ENCODE data around the gene SYT12. TPM values are rescaled to one million over a fixed set of nuclear protein-coding genes. Genes with fewer than 3 reads are reported as not detected.

Gene SYT12
- total and polyA plus RNA-seq, 2 of the 8 experiments (the other 6 are each of a cell fraction or from before 2014, with no cell fraction given), result 1.4 to 3.3 TPM

- no peaks in the 10 kb centered on the region for H3K9me3 ChIP-seq (ENCODE audit: insufficient read depth in 2 of 2, low read depth in 1 of 2, low read length in 1 of 2)
- H3K23ac ChIP-seq (ENCODE audit: insufficient read length), result no peak overlapping the region
- H3K79me1 ChIP-seq (ENCODE audit: low read depth, low read length), result no peaks in the 10 kb centered on the region
- H3K14ac ChIP-seq (ENCODE audit: insufficient read length), result no peak overlapping the region
- H3K4me3 ChIP-seq (ENCODE audit: extremely low read depth in 1 of 4, insufficient read depth in 2 of 4, low read depth in 3 of 4, low read length in 4 of 4), result no peak overlapping the region
- FAIRE-seq (no peak), DNase-seq (ENCODE audit: low read depth in 1 of 2, low spot score in 2 of 2) (no peak)
- H3K4ac ChIP-seq (replicated peaks; ENCODE audit: insufficient read length, low read depth, low read length), result no peak overlapping the region
- no peaks in the 10 kb centered on the region for H3K36me3 ChIP-seq (ENCODE audit: control insufficient read depth in 2 of 4, insufficient read depth in 4 of 4, low read length in 3 of 4)
- no peak overlapping the region for H3K56ac ChIP-seq (replicated peaks; ENCODE audit: insufficient read length, low read depth, low read length)
- 86% methylated on average over 14 of the region's 14 CpGs; no CpG with 5 or more reads in 1 of the 2 experiments for WGBS, 2 experiments (ENCODE audit: extremely low coverage in 1 of 2, insufficient coverage in 1 of 2, insufficient read length in 1 of 2, insufficient replicate concordance in 2 of 2, low coverage in 1 of 2, low lambda C conversion rate in 2 of 2, missing lambda C conversion rate in 1 of 2)
- no peak overlapping the region for H2AK5ac ChIP-seq (ENCODE audit: low read depth, low read length)
- TF ChIP-seq SIRT6 (IDR thresholded peaks at IDR 0.05; ENCODE audit: low read length), result no peak
- TF ChIP-seq KDM1A (IDR thresholded peaks at IDR 0.05; ENCODE audit: borderline replicate concordance, low read length), result peak; percentile 34; the same call in 1 of the 2 replicates
- H3K79me2 ChIP-seq (ENCODE audit: control insufficient read depth in 1 of 2, insufficient read depth in 2 of 2, low read length in 2 of 2), result no peaks in the 10 kb centered on the region
- H4K20me1 ChIP-seq (replicated peaks in 1 of 2; ENCODE audit: control insufficient read depth in 1 of 2, insufficient read depth in 2 of 2, low read length in 2 of 2), result peaks cover 0 to 2% of the 10 kb centered on the region in 2 experiments
- no peak overlapping the region for H2BK20ac ChIP-seq (ENCODE audit: low read length)
- no peak overlapping the region for H4K5ac ChIP-seq (ENCODE audit: insufficient read length, low read depth, low read length)
- no peak overlapping the region for H2BK120ac ChIP-seq (replicated peaks; ENCODE audit: low read depth, low read length)
- POLR2A ChIA-PET (ENCODE audit: partially characterized antibody), result no interaction called here
- H2BK15ac ChIP-seq (ENCODE audit: low read length), result no peak overlapping the region
- H4K91ac ChIP-seq (replicated peaks; ENCODE audit: insufficient read length, low read length), result no peak overlapping the region
- H3K4me2 ChIP-seq (ENCODE audit: insufficient read depth in 1 of 2, low read depth in 2 of 2, low read length in 2 of 2), result no peak overlapping the region
- H2BK12ac ChIP-seq (ENCODE audit: low read depth, low read length), result no peak overlapping the region
- no peak overlapping the region for H3K27ac ChIP-seq (ENCODE audit: low read depth, low read length)
- no peaks in the 10 kb centered on the region for H3K4me1 ChIP-seq (replicated peaks in 1 of 4; ENCODE audit: control insufficient read depth in 3 of 4, insufficient read depth in 4 of 4, low read length in 3 of 4)
- H2BK5ac ChIP-seq (ENCODE audit: low read depth, low read length), result no peak overlapping the region
- H3K9ac ChIP-seq (replicated peaks in 1 of 4; ENCODE audit: extremely low read depth in 1 of 4, low read depth in 3 of 4, low read length in 3 of 4), result no peak overlapping the region
- no peaks in the 10 kb centered on the region for H3K27me3 ChIP-seq (replicated peaks in 1 of 4; ENCODE audit: control insufficient read depth in 3 of 4, extremely low read depth in 1 of 4, insufficient read depth in 3 of 4, low read length in 3 of 4)
- H3K23me2 ChIP-seq (ENCODE audit: low read depth, low read length), result no peaks in the 10 kb centered on the region
- H3K18ac ChIP-seq (ENCODE audit: extremely low read depth, low read length), result no peak overlapping the region
- H4K8ac ChIP-seq (ENCODE audit: extremely low read depth, insufficient read depth, low read length), result no peak overlapping the region
- CTCF ChIA-PET (ENCODE audit: partially characterized antibody), result interaction anchor here (7.0 kb wide), 1 partner anchor 8 kb away, joined by 69 read pairs; no protein-coding TSS in a partner anchor
- no peak overlapping the region for H2AFZ ChIP-seq (ENCODE audit: low read length)
Measured at GRCh38 chr11:67045314-67045713, 22.4 kb downstream of the SYT12 start.
